ENCODE data around the gene KCND3.

- TF ChIP-seq REST (IDR thresholded peaks at IDR 0.05; ENCODE audit: unreplicated experiment) (no peak), ZNF462 (CRISPR knock-in tag; IDR thresholded peaks at IDR 0.05) (no peak), EZH2 (IDR thresholded peaks at IDR 0.05; ENCODE audit: low read depth, unreplicated experiment) (no peak)
Measured at GRCh38 chr1:111998332-111998731, 8.9 kb upstream of the KCND3 start.
